Measurements from ENCODE around the gene SLC1A3. TPM values are rescaled to one million over a fixed set of nuclear protein-coding genes. Genes with fewer than 3 reads are reported as not detected.

Gene SLC1A3
- total and polyA plus RNA-seq, 8 donors: 12.1 to 31.7 (median 20.7) TPM

- intact Hi-C loops (cut with DNase I): no loop called here
- ATAC-seq: no peak
Measured at GRCh38 chr5:36599986-36600779, 6.2 kb upstream of the SLC1A3 start.

GRCh38 chr5:36600917-36601527 lies 5.4 kb upstream of the SLC1A3 start:
- peaks cover 0 to 9% of the 10 kb centered on the region in 2 donors for H3K4me1 ChIP-seq
- H3K27me3 ChIP-seq: peaks cover 0 to 12% of the 10 kb centered on the region in 2 donors
- no peak overlapping the region for H3K27ac ChIP-seq
- ATAC-seq (no peak), DNase-seq (no peak)
- intact Hi-C loops (cut with DNase I): no loop called here
- H3K4me3 ChIP-seq: no peak overlapping the region
- no peak for TF ChIP-seq CTCF (IDR thresholded peaks at IDR 0.05)
- H3K9me3 ChIP-seq: no peaks in the 10 kb centered on the region
- H3K36me3 ChIP-seq: no peaks in the 10 kb centered on the region

More at GRCh38 chr5:36599986-36600779, 6.2 kb upstream of the SLC1A3 start:
- Histone ChIP-seq H3K27me3 (peaks cover 0 to 3% of the 10 kb centered on the region in 2 donors), H3K9me3 (no peaks in the 10 kb centered on the region), H3K36me3 (no peaks in the 10 kb centered on the region), H3K4me1 (peaks cover 0 to 3% of the 10 kb centered on the region in 2 donors), H3K4me3 (no peak overlapping the region), H3K27ac (no peak overlapping the region)
- no peak for DNase-seq
- no peak for TF ChIP-seq CTCF (IDR thresholded peaks at IDR 0.05)

DNA sequence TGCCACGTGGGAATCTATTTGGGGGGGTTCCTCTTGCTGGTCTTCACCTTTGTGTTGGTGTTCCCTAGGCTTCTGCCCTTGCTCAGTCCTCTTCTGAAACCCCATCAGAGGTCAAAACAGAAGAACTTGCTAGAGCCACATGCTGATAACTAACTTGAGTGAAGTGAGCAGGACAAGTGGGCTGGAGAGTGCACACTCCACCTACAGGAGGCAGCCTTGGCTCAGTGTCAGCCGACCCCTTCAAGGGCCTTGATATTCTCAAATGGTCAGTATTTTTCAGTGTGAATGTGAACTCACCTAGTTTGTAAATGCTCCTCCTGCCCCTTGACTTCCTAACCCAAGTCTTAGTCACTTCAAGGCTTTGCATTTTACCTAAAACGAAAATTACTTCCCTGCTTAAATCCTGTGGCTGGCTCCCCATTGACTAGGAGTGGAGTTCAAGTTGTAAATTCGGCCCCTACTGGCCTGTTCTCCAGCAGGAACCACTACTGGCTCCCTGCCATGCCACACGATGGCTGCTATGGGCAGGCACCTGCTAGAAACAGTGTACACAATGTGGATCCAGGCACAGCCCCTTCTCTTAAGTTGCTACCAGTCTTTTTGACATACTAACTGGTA lies 3.6 kb upstream of the SLC1A3 start:
- no peak for TF ChIP-seq CTCF (IDR thresholded peaks at IDR 0.05)
- H3K4me1 ChIP-seq: peaks cover 0 to 17% of the 10 kb centered on the region in 2 donors
- H3K4me3 ChIP-seq: no peak overlapping the region
- H3K36me3 ChIP-seq: no peaks in the 10 kb centered on the region
- H3K27ac ChIP-seq: no peak overlapping the region
- ATAC-seq (peak; percentile 15), DNase-seq (no peak)
- intact Hi-C loops (cut with DNase I): no loop called here
- H3K9me3 ChIP-seq: no peaks in the 10 kb centered on the region
- H3K27me3 ChIP-seq: peaks cover 7 to 28% of the 10 kb centered on the region in 2 donors

- TF ChIP-seq CTCF (IDR thresholded peaks at IDR 0.05): no peak
- intact Hi-C loops (cut with DNase I): no loop called here
- peaks cover 14 to 41% of the 10 kb centered on the region in 2 donors for H3K27me3 ChIP-seq
- no peaks in the 10 kb centered on the region for H3K9me3 ChIP-seq
- no peak overlapping the region for H3K27ac ChIP-seq
- no peaks in the 10 kb centered on the region for H3K36me3 ChIP-seq
- no peak overlapping the region for H3K4me3 ChIP-seq
- H3K4me1 ChIP-seq: peaks cover 0 to 24% of the 10 kb centered on the region in 2 donors
- DNase-seq (no peak), ATAC-seq (no peak)
Measured at GRCh38 chr5:36605241-36605640, 1.2 kb upstream of the SLC1A3 start.

GRCh38 chr5:36606036-36606427 lies 374 bp upstream of the SLC1A3 start:
- H3K36me3 ChIP-seq: no peaks in the 10 kb centered on the region
- ATAC-seq (peak; percentile 30), DNase-seq (no peak)
- TF ChIP-seq CTCF (IDR thresholded peaks at IDR 0.05): no peak
- intact Hi-C loops (cut with DNase I): no loop called here
- H3K4me1 ChIP-seq: peaks cover 0 to 24% of the 10 kb centered on the region in 2 donors
- H3K27ac ChIP-seq: peak overlapping the region; percentile 51 to 64
- H3K4me3 ChIP-seq: peak overlapping the region; percentile 41 to 50
- H3K27me3 ChIP-seq: peaks cover 14 to 41% of the 10 kb centered on the region in 2 donors
- no peaks in the 10 kb centered on the region for H3K9me3 ChIP-seq
